Liver (tissue), 3 donors: ENCODE measurements around the gene ZNF740.

ENCODE experiments used
- CTCF ChIP-seq: fragments of 150-350 bp; IDR thresholded peaks from 2 replicates; pipeline ENCODE4 v1.5.1; 2017; ENCODE audit warnings: improper control_type of control experiment, low read depth, low read length; ENCODE audit not compliant: missing input control
- EGR1 ChIP-seq, 2 donors: IDR thresholded peaks; 2 replicates each; pipeline ENCODE4 v1.6.1; 2016 to 2018; ENCODE audit warnings: antibody characterized with exemption in 2 of 2, low read depth in 2 of 2
- RAD21 ChIP-seq, 2 donors: IDR thresholded peaks; 2 replicates each; pipeline ENCODE4 v1.6.1; 2016; ENCODE audit warnings: antibody characterized with exemption in 2 of 2, mild to moderate bottlenecking in 2 of 2
- donor health status: healthy.
- donor health status: healthy.

- TF ChIP-seq EGR1 (IDR thresholded peaks at IDR 0.05; ENCODE audit: low read depth in 2 of 2) (no peak), RAD21 (IDR thresholded peaks at IDR 0.05) (no peak), CTCF (no peak)
Measured at GRCh38 chr12:53176750-53177149, 3.8 kb upstream of the ZNF740 start.
